Coronary artery (tissue), 2 donors: ENCODE results near the gene RAB11FIP5.

Experiments used
- DNase-seq: peaks from one replicate; pipeline ENCODE4 v3.0.0-alpha.2; 2017; ENCODE audit warnings: low spot score
- H3K27ac ChIP-seq, 2 donors: fragments of 200-600 bp; sonication (generic); one replicate each; pipeline ENCODE4 v1.5.1; 2016 to 2019
- H3K4me3 ChIP-seq: fragments of 200-600 bp; sonication (generic); 2 replicates; pipeline ENCODE4 v1.5.1; 2016; ENCODE audit warnings: mild to moderate bottlenecking, moderate library complexity
- CTCF ChIP-seq: fragments of 200-600 bp; sonication (generic); IDR thresholded peaks from one replicate; pipeline ENCODE4 v1.5.1; 2019; ENCODE audit warnings: antibody characterized with exemption

RAB11FIP5 gene

GRCh38 chr2:73034661-73035375 is 77.9 kb downstream of the RAB11FIP5 start:
- no peak for DNase-seq
- H3K27ac ChIP-seq: no peak overlapping the region
- H3K4me3 ChIP-seq: no peak overlapping the region
- TF ChIP-seq CTCF: no peak

- no peak for DNase-seq
- Histone ChIP-seq H3K27ac (no peak overlapping the region), H3K4me3 (no peak overlapping the region)
- no peak for TF ChIP-seq CTCF
These were observed 78.9 kb downstream of the RAB11FIP5 start for GRCh38 chr2:73033766-73034381.

GRCh38 chr2:73033142-73033765 is 79.5 kb downstream of the RAB11FIP5 start:
- DNase-seq: no peak
- Histone ChIP-seq H3K27ac (no peak overlapping the region), H3K4me3 (no peak overlapping the region)
- TF ChIP-seq CTCF: no peak

- Histone ChIP-seq H3K4me3 (no peak overlapping the region), H3K27ac (no peak overlapping the region)
- TF ChIP-seq CTCF: no peak
- no peak for DNase-seq
These were observed 80.0 kb downstream of the RAB11FIP5 start for GRCh38 chr2:73032702-73033097.

GRCh38 chr2:73031725-73032701 is 80.7 kb downstream of the RAB11FIP5 start:
- DNase-seq: no peak

More at GRCh38 chr2:73031725-73032701, 80.7 kb downstream of the RAB11FIP5 start:
- no peak for TF ChIP-seq CTCF
- no peak overlapping the region for H3K27ac ChIP-seq
- no peak overlapping the region for H3K4me3 ChIP-seq
